Gastrocnemius medialis (tissue), 4 donors: ENCODE results near the gene PARP8. TPM values are rescaled to one million over a fixed set of nuclear protein-coding genes. Genes with fewer than 3 reads are reported as not detected.

Source experiments
- ATAC-seq, 2 donors: fragments of 150-250 bp; one replicate each; pipeline ENCODE4 v1.9.1; 2016
- DNase-seq, 2 donors: peaks; one replicate each; pipeline ENCODE4 v3.0.0-alpha.2; 2019
- H3K27ac ChIP-seq, 4 donors: fragments of 200-600 bp; sonication (generic); 1 replicate in 1 of 4; 2 replicates in 3 of 4; pipeline ENCODE4 v1.5.1; 2016 to 2018; ENCODE audit warnings: mild to moderate bottlenecking in 2 of 4, moderate library complexity in 1 of 4
- H3K27me3 ChIP-seq, 3 donors: fragments of 200-600 bp; sonication (generic) in 2 of 3; 1 replicate in 1 of 3; 2 replicates in 2 of 3; pipeline versions ENCODE4 v1.5.1 to v1.6.0; 2016 to 2019; ENCODE audit warnings: mild to moderate bottlenecking in 1 of 3, moderate library complexity in 1 of 3
- H3K36me3 ChIP-seq, 2 donors: fragments of 200-600 bp; sonication (generic) in 1 of 2; one replicate each; pipeline ENCODE4 v1.5.1; 2017 to 2018
- H3K4me1 ChIP-seq, 2 donors: fragments of 200-600 bp; sonication (generic) in 1 of 2; one replicate each; pipeline ENCODE4 v1.5.1; 2016 to 2017; ENCODE audit warnings: mild to moderate bottlenecking in 2 of 2
- H3K4me3 ChIP-seq, 4 donors: fragments of 200-600 bp; sonication (generic) in 3 of 4; 1 replicate in 1 of 4; 2 replicates in 3 of 4; pipeline ENCODE4 v1.5.1; 2016 to 2019; ENCODE audit warnings: mild to moderate bottlenecking in 2 of 4
- H3K9me3 ChIP-seq, 3 donors: fragments of 200-600 bp; sonication (generic) in 2 of 3; 1 replicate in 1 of 3; 2 replicates in 2 of 3; pipeline ENCODE4 v1.5.1; 2016 to 2019
- CTCF ChIP-seq, 5 experiments: fragments of 450-650 bp in 3 of 5; fragments of 200-600 bp in 2 of 5; sonication (generic) in 2 of 5; IDR thresholded peaks in 4 of 5; conservative IDR thresholded peaks in 1 of 5; 1 replicate in 4 of 5; 2 replicates in 1 of 5; pipeline ENCODE4 v1.5.1; 2016 to 2019; ENCODE audit warnings: antibody characterized with exemption in 5 of 5, mild to moderate bottlenecking in 3 of 5, moderate library complexity in 3 of 5
- POLR2A ChIP-seq, 2 donors: fragments of 450-650 bp; IDR thresholded peaks; one replicate each; pipeline ENCODE4 v1.6.1; 2017; ENCODE audit warnings: antibody characterized with exemption in 2 of 2, mild to moderate bottlenecking in 2 of 2, moderate library complexity in 2 of 2
- in situ Hi-C, 4 donors: fragments of 200-750 bp; cut with MboI; loops; one replicate each; pipeline versions ENCODE4 v1.15.0 to v1.8.0; 2017; ENCODE audit warnings: low sequenced_read_pairs in 4 of 4
- intact Hi-C: fragments of 100-400 bp; cut with DNase I; formaldehyde crosslinking; loops from one replicate; pipeline ENCODE4 v1.15.1; 2023; ENCODE audit warnings: low total_unique reads
- total RNA-seq, 4 donors: library from RNA; depleted of rRNA; stranded (reverse); fragments of >200 nt; gene quantifications; one replicate each; pipeline versions ENCODE4 v1.1.0 to v1.2.3, GENCODE V29; 2016

PARP8 gene
- total RNA-seq, 4 donors from 2014 or later: 1.0 to 1.9 (median 1.5) TPM

- H3K27me3 ChIP-seq: no peaks in the 10 kb centered on the region
- ATAC-seq (no peak), DNase-seq (no peak)
- H3K4me3 ChIP-seq: no peak overlapping the region
- peaks cover 5 to 6% of the 10 kb centered on the region in 2 donors for H3K4me1 ChIP-seq
- in situ Hi-C loops (no loop called here), intact Hi-C loops (no loop called here)
- no peaks in the 10 kb centered on the region for H3K9me3 ChIP-seq
- TF ChIP-seq CTCF (IDR thresholded peaks at IDR 0.05 in 4 of 5, conservative IDR thresholded peaks at IDR 0.05 in 1 of 5) (no peak), POLR2A (IDR thresholded peaks at IDR 0.05) (no peak)
- no peaks in the 10 kb centered on the region for H3K36me3 ChIP-seq
- H3K27ac ChIP-seq: no peak overlapping the region
Observed at GRCh38 chr5:50749873-50750272, 83.4 kb downstream of the PARP8 start.

GRCh38 chr5:50751064-50751657 lies 84.7 kb downstream of the PARP8 start:
- in situ Hi-C loops (no loop called here), intact Hi-C loops (no loop called here)
- Histone ChIP-seq H3K27ac (no peak overlapping the region), H3K36me3 (no peaks in the 10 kb centered on the region), H3K9me3 (no peaks in the 10 kb centered on the region), H3K4me1 (no peaks in the 10 kb centered on the region), H3K4me3 (no peak overlapping the region), H3K27me3 (no peaks in the 10 kb centered on the region)
- TF ChIP-seq CTCF (IDR thresholded peaks at IDR 0.05 in 4 of 5, conservative IDR thresholded peaks at IDR 0.05 in 1 of 5) (peak; percentile 24 to 57 (median 34)), POLR2A (IDR thresholded peaks at IDR 0.05) (no peak)
- DNase-seq: no peak
- ATAC-seq: no peak

DNA sequence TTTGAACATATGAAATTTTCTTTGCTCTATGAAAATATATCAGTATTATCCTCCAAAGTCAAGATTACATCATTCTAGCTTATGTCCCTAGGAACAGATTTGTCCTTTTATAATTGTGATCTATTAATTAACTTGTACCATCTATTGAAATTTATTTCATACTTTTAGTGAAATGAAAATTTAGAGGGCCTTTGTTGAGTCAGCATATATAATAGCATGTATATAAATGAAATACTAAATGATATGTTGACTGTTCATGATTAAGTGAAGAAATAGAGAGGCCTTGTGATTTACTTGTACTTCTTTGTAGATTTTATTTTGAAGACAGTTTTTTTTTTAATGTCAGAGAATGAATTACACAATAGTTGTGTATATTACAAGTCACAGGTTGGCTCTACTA lies 86.4 kb downstream of the PARP8 start:
- Histone ChIP-seq H3K4me1 (no peaks in the 10 kb centered on the region), H3K9me3 (no peaks in the 10 kb centered on the region), H3K27me3 (no peaks in the 10 kb centered on the region), H3K27ac (no peak overlapping the region), H3K4me3 (no peak overlapping the region), H3K36me3 (no peaks in the 10 kb centered on the region)
- DNase-seq (no peak), ATAC-seq (no peak)
- intact Hi-C loops (no loop called here), in situ Hi-C loops (no loop called here)
- no peak for TF ChIP-seq CTCF (IDR thresholded peaks at IDR 0.05 in 4 of 5, conservative IDR thresholded peaks at IDR 0.05 in 1 of 5)
- TF ChIP-seq POLR2A (IDR thresholded peaks at IDR 0.05): no peak

DNA sequence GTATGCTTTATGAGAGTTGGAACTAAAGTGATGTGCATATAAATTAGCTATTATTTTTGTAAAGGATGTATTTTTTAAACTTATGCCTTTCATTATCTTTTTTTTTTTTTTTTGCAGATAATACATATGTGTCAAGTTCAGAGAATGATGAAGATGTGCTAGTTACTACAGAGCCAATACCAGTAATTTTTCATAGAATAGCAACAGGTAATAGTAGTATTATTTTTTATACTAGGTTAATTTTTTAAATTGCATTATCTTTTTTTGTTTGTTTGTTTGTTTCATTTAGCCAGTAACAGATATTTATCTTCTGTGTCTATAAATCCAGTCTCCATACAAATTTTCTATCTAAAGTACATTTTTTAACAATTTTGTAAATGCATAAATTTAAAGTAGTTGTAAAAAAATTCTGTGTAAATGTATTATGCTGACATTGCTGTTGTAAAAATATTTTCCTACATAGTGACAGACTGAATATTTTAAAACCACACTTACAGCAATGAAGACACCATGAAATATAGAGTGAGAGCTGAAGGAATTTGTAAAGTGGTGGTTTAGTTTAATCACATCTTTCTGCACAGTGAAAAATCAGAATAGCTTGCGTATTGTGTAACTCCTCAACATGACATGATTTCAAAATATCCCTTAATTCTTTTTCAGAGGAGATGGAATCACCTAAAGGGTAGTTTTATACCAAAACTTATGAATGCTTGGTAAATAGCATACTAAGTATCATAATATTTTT lies 93.3 kb downstream of the PARP8 start:
- Histone ChIP-seq H3K27me3 (no peaks in the 10 kb centered on the region), H3K27ac (no peak overlapping the region), H3K36me3 (no peaks in the 10 kb centered on the region), H3K4me3 (no peak overlapping the region), H3K9me3 (no peaks in the 10 kb centered on the region), H3K4me1 (no peaks in the 10 kb centered on the region)
- DNase-seq (no peak), ATAC-seq (no peak)
- in situ Hi-C loops (no loop called here), intact Hi-C loops (no loop called here)
- TF ChIP-seq POLR2A (IDR thresholded peaks at IDR 0.05) (no peak), CTCF (IDR thresholded peaks at IDR 0.05 in 4 of 5, conservative IDR thresholded peaks at IDR 0.05 in 1 of 5) (no peak)
